GM18868 (cell line): ENCODE results near the gene SPATA33.

ENCODE experiments used
- ATAC-seq: cut with Tn5 transposase; IDR thresholded peaks from one replicate; pipeline ENCODE4 v1.9.1; 2021; ENCODE audit warnings: mild to moderate bottlenecking, moderate library complexity; ENCODE audit not compliant: unreplicated experiment

The SPATA33 gene

DNA sequence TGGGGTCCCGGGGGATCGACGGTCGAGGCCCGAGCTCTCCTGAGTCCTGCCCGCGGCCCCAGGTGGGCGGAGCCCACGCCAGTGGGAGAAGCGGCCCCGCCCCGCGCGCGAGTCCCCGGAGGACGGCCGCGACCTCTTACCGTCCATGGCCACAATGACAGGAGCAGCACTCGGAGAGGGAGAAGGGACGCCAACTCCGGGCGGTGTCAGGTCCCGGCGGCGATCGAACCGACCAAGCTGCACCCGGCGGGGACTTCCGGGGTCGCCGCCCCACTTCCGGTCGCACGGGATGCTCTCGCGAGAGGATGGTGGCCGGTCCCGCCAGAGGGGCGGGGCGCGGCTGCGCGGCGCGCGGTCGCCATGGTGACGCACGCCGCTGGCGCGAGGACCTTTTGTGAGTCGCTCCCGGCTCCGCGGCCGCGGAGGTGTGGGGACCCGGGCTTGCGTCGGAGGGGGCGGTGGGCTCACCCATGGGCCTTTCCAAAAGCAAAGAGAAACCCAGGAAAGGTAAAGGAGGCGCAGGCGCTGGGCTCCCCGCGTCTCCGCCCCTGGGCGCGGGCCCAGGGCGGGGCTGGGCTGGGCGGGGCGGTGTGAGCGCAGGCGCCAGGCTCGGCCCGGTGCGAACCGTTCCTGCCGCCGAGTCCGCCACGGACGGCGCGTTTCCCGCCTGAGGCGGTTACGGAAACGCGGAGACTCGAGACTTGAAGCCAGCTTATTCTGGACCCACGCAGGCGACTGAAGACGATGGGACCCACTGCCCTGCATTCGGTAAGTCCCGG, at the start of gene SPATA33, which contains the start of gene CHMP1A:
Gene SPATA33 (plus strand): TSS at position 395 of the 779 bp plus-strand sequence. CDS start 76 bp downstream, at position 471.
Gene CHMP1A (minus strand): TSS at position 267 of the 779 bp plus-strand sequence. CDS start 120 bp downstream, at position 147.
- ATAC-seq: peak; percentile 87

DNA sequence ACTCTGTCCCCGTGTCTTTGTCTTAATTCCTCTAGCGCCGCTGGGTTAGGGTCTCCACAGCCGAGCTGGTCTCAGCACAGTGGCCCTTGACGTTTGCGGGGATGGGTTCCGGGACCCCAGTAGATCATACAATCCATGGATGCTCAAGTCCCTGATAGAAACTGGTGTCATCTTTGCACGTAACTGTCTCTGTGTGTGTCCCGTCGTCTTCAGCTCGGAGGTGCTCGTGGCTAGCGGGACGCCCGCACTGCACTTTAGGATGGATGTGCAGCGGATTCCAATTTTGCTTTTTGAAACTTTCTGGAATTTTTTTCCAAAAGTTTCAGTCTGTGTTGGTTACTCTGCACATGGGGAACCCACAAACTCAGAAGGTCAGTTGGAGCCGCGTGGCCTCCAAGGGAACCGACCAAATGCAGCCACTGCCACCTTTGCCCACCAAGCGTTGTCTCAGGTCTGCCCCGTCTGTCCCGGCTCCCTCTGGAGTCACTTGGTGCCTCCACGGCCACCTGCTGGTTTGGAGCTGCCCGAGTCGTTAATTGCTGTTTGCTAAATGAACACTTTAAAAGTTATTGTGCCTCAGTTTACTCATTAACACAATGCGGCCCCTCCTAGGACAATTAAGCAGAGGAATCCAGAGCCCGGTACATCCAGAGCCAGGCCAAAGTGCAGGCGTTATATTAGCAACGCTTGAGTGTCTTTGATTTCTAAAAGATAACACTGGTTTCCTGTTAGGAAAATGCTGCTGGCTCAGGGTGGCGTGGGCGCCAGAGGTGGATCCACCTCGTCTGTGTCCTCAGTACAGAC, 49.5 kb upstream of the SPATA33 start:
- no peak for ATAC-seq

DNA sequence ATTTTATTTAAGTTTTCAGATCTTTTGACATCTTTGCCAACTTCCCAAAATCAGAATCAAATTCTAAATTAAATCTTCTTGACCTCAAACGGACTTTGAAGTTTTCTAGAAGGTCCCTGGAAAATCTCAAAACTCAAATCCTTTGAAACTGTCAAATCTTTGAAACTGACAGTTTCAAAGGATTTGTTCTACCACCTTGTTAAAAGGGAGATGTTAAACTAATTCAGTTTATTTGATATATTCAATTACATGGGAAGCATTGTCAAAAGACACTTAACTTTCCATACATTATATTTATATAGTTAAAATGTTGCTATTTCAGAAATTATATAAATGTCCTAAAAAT, 47.6 kb upstream of the SPATA33 start:
- ATAC-seq: no peak

DNA sequence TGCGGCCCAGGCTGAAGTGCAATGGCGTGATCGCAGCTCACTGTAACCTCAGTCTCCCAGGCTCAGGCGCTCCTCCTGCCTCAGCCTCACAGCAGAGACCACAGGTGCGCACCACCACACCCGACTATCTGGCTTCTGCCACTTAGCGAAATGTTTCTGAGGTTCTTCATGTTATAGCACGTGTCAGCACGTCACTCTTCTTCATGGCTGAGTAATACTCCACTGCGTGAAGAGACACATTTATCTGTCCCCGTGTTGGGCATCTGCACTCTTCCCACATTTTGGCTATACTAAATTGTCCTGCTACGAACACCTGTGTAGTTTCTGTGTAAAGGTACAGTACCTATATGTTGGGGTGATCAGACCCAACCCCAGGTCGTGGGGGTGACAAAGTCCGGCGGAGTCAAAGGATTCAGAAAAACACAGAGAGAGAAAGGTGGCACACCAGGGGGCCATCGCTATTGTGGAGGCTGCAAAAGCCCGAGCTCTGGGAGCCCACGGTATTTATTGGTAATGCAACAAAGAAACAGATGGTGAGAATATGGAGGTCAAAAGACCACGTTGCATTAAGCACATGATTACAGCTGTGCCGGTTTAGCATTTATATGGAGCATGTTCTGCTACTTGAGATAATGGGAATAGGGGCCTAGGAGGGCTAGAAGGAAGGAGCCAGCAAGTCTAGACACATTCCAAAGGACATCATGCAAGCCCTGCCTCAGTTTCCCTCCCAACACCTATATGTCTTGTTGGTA, 45.0 kb upstream of the SPATA33 start:
- ATAC-seq: no peak

DNA sequence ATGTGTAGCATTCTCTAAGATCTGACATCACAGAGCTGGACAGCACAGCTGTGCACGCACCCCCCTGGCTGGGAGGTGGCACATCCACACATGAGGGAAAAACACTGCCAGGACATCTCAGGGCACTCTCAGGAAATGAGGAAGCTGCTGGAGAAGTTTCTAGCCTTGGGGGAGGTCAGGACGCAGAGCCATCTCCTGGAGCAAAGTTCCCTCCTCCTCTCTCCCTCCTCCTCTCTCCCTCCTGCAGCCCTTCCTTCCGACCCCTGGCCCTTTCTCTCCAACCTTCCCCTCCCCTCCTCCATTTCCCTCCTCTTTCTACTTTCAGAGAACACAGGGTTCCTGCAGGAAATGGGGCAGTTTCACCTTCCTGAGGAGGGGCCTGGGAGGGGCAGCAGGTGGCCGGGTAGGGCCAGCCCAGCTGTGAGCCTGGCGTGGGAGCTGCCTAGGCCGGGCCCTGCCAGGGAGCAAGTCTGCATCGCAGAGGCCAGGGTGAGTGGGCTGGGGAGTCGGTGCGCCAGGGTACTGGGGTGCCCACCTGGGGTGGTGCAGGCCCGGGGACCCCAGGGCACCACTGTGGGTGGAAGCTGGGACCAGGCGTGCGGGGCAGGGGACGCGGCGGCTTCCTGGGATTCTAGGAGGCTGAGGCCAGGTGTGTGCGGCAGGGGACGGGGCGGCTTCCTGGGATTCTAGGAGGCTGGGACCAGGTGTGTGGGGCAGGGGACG, 44.2 kb upstream of the SPATA33 start, which contains the start of gene DPEP1:
Gene DPEP1 (plus strand): TSS at position 412 of the 723 bp plus-strand sequence. CDS start 16,769 bp downstream, outside the sequence.
- no peak for ATAC-seq

DNA sequence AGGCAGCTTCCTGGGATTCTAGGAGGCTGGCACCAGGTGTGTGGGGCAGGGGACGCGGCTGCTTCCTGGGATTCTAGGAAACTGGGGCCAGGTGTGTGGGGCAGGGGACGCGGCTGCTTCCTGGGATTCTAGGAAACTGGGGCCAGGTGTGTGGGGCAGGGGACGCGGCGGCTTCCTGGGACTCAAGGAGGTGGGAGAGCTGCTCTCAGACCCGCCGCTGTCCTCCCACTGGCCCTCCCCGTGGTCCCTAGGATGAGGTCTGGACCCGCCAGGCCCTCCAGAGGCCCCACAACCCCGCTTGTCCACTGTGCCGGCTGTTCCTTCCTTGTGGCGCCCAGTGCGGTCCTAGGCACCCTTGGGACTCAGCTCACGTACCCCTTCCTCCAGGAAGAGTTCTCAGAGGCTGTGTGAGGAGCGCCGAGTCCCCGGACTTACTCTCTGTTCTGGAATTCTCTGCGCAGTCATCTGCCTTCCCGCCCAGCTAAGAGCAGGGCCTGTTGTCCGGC, 43.6 kb upstream of the SPATA33 start:
- no peak for ATAC-seq

DNA sequence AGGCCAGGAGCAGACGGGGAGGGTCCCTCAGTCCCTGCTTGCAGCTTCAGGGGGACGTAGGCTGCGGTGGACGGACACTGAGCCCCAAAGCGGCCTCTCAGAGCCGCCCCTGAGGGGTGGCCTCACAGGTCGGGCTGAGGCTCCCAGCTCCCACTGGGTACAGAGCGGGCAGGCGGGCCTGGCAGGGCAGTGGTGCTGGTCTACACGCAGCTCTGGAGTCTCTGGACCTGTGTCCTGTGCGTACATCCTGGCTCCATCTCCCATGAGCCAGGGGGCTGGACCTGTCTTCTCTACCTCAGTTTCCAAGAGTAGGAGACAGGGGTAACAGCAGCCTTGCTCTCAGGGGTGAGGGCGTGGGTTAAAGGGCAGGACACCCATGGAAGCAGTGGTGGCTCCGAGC, 42.5 kb upstream of the SPATA33 start:
- no peak for ATAC-seq

DNA sequence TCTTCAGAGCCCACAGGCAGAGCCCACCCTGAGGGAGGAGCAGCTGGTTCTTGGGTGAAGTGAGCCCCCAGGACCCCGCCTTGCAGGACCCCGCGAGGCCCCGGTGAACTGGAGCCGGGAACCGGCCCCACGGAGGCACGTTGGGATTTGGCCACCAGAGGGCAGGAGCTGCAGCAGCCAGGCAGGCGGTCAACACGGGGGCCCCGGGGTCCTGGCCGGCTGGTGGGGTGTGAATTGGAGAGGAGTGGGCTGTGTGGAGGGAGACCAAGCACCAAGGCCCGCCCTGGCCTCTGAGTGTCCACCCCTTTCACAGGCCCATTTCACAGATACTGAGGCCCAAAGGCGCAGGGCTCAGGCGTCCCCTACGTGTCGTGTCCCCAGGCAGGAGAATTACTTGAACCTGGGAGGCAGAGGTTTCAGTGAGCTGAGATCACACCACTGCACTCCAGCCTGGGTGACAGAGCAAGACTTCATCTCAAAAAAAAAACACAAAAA, 42.0 kb upstream of the SPATA33 start:
- no peak for ATAC-seq

DNA sequence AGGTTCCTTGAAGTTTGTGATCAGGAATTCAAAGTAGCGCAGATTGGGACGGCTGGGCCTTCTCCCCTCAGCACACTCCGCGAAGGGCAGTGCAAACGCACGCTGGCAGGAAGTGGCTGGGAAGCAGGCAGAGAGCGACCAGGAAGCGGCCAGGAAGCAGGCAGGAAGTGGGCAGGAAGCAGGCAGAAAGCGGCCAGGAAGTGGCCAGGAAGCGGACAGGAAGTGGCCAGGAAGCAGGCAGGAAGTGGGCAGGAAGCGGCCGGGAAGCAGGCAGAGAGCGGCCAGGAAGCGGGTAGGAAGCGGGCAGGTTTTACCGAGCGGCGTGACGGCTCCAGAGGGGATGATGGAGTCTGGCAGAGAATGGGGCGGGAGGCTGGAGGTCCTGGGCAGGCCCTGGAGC, 41.0 kb upstream of the SPATA33 start:
- ATAC-seq: no peak

DNA sequence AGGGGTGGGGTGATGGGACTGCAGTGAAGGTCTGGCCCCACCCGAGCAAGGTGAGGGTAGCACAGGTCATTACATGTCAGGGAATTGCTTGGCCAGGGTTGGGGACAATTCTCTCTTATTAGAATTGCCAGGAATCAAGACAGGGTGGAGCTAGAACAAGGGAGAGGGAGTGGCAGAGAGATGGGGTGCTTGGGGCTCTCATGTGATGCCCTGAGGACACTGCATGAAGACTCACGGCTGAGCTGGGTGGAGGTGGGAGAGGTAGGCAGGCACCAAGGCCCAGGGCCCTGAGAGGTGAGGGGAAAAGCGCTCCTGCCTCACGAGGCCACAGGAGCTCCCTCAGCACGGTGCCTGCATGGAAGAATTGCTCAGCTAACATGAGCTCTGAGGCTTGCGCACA, 40.6 kb upstream of the SPATA33 start:
- no peak for ATAC-seq

DNA sequence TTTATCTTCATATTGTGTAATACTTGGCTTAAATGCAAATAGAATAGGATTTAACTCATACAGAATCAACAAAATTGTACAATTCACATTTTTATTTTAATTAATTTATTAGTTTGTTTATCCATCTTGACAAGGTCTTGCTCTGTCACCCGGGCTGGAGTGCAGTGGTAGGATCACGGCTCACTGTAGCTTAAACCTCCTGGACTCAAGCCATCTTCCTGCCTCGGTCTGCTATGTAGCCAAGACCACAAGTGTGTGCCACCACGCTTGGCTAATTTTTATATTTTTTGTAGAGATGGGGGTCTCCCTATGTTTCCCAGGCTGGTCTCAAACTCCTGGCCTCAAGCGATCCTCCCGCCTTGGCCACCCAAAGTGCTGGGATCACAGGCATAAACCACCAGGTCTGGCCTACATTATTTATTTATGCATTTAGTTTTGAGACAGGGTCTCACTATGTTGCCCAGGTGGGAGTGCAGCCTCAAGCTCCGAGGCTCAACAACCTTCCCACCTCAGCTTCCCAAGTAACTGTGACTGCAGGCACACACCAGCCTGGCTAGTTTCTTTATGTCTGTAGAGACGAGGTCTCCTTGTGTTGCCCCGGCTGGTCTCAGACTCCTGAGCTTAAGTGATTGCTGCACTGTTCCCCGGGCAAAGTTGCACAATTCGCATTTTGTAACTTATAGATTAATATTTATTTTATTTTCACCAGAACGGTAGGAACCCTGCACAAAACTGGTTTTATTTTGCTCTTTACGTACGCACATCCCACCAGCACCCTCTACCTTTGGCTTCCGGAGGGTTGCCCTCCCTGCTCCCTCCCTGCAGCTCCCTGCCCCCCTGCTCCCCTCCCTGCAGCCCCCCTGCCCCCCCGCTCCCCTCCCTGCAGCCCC, 39.3 kb upstream of the SPATA33 start:
- ATAC-seq: no peak

DNA sequence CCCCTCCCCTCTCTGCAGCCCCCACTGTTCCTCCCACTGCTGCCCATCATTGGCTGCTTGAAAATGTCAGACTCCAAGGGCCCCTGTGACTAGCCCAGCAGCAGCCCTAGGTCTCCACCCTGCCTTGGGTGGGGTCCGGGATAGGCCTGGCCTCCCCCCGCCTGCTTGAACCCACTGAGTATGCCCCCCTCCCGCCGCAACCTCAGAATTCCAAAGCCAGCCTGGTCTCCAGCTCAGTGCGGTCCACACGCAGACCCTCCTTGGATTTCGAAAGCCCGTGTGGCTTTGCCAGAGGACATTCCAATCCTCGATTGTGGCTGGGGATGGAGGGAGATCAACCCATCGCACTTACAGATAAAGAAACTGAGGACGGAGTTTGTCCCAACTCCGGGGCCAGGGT, 37.8 kb upstream of the SPATA33 start:
- ATAC-seq: no peak

DNA sequence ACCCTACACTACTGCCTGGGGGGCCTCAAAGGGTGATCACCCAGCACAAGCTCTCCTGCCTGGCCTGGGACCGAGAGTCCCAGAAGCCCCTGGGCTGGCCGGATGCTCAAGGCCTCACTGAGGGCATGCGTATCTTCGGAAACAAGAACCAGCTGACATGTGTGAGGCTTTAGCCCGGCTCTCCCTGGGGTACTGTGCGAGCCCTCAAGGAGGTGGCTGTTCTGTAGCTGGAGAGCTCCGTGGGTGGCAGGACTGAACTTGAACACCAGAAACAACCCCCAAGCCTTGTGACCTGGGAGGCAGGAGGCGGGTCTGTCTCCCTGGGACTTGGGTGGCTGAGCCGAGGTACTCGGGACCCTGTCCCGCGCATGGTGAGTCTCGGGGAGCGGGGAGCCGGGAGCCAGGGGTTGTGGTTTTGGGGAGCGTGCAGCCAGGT, 37.2 kb upstream of the SPATA33 start:
- no peak for ATAC-seq

DNA sequence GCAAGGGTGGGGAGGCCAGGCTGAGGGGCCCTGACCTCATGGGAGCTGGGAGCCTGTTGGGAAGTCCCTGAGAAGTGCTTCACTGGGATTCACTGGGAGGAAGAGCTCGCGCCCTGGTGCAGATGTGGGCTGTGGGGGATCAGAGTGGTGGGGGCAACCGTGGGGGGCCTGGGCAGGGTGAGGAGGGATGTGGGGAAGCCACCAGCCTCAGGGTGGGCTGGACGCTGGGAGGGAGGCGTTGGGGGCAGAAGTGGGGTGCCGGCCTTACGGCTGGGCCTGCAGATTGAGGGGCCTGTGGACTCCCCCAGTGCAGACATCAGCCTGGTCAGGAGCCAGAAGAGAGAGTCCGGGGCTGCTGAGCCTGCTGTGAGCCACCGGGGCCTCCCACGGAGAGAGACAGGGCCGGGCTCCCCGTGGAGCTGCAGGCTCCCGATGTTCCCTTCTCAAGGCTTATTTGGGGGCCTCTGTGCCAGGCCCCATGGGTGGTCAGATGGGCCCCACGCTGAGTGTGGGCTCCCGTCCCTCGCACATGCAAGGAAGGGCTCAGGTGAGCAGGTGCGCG, 36.4 kb upstream of the SPATA33 start:
- no peak for ATAC-seq

DNA sequence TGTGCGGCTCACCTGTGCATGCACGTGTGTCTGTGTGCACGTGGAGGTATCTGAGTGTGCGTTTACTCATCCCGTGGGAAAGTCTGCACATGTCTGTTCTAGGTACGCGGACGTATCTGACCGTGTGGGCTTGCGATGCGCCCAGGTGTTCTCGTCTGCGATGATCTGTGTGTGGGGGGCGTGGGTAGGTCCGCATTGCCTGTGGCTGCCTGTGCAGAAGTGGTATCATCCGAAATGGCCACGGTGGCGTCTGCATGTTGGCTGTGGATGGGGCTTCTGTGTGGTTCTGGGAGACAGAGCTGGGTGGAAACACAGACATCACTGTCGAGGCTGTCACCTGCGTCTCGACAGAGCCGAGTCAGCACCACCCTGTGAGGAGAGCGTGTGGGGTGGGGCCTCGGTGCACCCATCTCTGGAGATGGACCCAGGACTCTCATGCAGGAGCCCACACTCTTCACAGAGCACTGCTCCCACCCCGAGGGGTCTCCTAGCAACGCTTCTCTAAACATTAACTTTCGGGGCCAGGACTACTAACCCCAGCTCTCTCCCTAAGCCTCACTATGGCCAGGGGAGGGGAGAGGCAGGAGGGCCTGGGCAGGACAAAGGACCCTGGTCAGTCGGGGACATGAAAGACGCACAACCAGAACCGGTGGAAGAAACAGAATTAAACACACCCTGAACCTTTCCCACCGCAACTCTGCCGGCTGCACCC, 35.8 kb upstream of the SPATA33 start:
- no peak for ATAC-seq

DNA sequence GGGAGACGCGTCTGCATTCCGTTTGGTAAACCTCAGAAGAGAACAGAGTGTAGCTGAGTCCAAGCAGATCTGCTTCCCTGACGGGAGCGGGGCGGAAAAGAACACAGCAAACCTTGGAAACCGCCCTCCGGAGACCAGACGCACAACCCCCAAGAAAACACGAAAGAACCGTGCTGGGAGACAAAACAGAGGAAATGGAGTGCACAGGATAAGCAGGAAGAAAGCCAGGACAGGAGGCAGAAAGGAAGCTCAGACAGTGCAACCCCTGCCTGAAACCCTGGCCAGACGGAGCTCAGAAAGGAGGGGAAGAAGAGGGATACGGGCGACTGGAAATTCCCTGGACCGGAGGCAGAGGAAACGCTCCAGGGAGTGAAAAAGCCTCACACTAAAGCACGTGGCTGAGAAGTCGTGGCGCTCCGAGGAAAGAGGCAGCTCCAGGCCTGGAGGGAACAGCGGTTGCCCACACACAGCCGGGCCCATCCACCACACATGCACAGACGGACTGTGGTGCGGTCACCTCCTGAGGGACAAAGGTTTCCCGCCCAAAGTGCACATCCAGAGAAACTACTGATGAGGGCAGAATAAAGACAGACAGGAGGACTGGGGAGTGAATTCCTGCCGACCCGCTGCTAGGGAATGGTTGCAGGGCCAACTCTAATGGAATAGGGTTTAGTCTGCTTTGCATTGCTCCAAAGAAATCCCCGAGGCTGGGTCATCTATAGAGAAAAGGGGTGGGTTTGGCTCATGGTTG, 34.0 kb upstream of the SPATA33 start:
- no peak for ATAC-seq
